Activated CD8-positive, alpha-beta T cell treated with anti-CD3 and anti-CD28 coated beads for 36 hours (primary cell): ENCODE results near the gene RASL12. TPM values are rescaled to one million over a fixed set of nuclear protein-coding genes. Genes with fewer than 3 reads are reported as not detected.

Experiments
- ATAC-seq: fragments of 200-7000 bp; cut with Tn5 transposase; one replicate; pipeline ENCODE4 v1.10.0; 2021; ENCODE audit warnings: mild to moderate bottlenecking, moderate library complexity
- CTCF ChIA-PET: fragments of 350-600 bp; sonication (Branson Sonifier 250); formaldehyde crosslinking; loops from one replicate; lab custom pipeline; 2021; ENCODE audit warnings: antibody characterized with exemption; lab: Charles Lee
- POLR2A ChIA-PET: fragments of 350-600 bp; sonication (Branson Sonifier 250); formaldehyde crosslinking; loops from one replicate; lab custom pipeline; 2021; ENCODE audit warnings: antibody characterized with exemption; lab: Charles Lee
- DNase-seq: peaks from one replicate; pipeline ENCODE4 v3.0.0-alpha.2; 2020
- H3K27ac Mint-ChIP-seq: one replicate; pipeline ENCODE4 v1.8.0; 2021; ENCODE audit warnings: mild to moderate bottlenecking, mixed read lengths
- H3K27me3 Mint-ChIP-seq: one replicate; pipeline ENCODE4 v1.8.0; 2021; ENCODE audit warnings: mixed read lengths
- H3K36me3 Mint-ChIP-seq: one replicate; pipeline ENCODE4 v1.8.0; 2021; ENCODE audit warnings: low read depth, mixed read lengths
- H3K4me1 Mint-ChIP-seq: one replicate; pipeline ENCODE4 v1.8.0; 2021; ENCODE audit warnings: low read depth, mixed read lengths
- H3K4me3 Mint-ChIP-seq: one replicate; pipeline ENCODE4 v1.8.0; 2021; ENCODE audit warnings: mild to moderate bottlenecking, moderate library complexity, mixed read lengths
- H3K9me3 Mint-ChIP-seq: one replicate; pipeline ENCODE4 v1.8.0; 2021; ENCODE audit warnings: mixed read lengths
- intact Hi-C: fragments of 100-400 bp; cut with micrococcal nuclease; formaldehyde crosslinking; loops from one replicate; pipeline ENCODE4 v1.10.0; 2022
- total RNA-seq, 2 experiments: library from RNA; stranded (reverse); gene quantifications; one replicate each; pipeline ENCODE4 v1.2.3, GENCODE V29; 2021
- TF ChIP-seq, protein P1 (sequence below): fragments of 200-600 bp; IDR thresholded peaks from one replicate; pipeline ENCODE4 v1.8.0; 2022; ENCODE audit warnings: antibody characterized with exemption, mild to moderate bottlenecking

Gene RASL12
- total RNA-seq, 2 experiments from 2014 or later, result not detected

- TF ChIP-seq, protein P1, sequence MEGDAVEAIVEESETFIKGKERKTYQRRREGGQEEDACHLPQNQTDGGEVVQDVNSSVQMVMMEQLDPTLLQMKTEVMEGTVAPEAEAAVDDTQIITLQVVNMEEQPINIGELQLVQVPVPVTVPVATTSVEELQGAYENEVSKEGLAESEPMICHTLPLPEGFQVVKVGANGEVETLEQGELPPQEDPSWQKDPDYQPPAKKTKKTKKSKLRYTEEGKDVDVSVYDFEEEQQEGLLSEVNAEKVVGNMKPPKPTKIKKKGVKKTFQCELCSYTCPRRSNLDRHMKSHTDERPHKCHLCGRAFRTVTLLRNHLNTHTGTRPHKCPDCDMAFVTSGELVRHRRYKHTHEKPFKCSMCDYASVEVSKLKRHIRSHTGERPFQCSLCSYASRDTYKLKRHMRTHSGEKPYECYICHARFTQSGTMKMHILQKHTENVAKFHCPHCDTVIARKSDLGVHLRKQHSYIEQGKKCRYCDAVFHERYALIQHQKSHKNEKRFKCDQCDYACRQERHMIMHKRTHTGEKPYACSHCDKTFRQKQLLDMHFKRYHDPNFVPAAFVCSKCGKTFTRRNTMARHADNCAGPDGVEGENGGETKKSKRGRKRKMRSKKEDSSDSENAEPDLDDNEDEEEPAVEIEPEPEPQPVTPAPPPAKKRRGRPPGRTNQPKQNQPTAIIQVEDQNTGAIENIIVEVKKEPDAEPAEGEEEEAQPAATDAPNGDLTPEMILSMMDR, result no peak
- Mint-ChIP-seq H3K4me3 (no peak overlapping the region), H3K27me3 (peaks cover 1% of the 10 kb centered on the region), H3K9me3 (no peaks in the 10 kb centered on the region), H3K27ac (no peak overlapping the region), H3K4me1 (peaks cover 3% of the 10 kb centered on the region), H3K36me3 (no peaks in the 10 kb centered on the region)
- ChIA-PET CTCF (interaction anchor here (1.2 to 2.9 kb wide), 2 partner anchors 38 to 278 kb away, joined by 5 to 8 read pairs; no protein-coding TSS in a partner anchor), POLR2A (no interaction called here)
- ATAC-seq, result no peak
- no peak for DNase-seq
- intact Hi-C loops, result no loop called here
These were observed 27.3 kb downstream of the RASL12 start for GRCh38 chr15:65040461-65040860.

DNA sequence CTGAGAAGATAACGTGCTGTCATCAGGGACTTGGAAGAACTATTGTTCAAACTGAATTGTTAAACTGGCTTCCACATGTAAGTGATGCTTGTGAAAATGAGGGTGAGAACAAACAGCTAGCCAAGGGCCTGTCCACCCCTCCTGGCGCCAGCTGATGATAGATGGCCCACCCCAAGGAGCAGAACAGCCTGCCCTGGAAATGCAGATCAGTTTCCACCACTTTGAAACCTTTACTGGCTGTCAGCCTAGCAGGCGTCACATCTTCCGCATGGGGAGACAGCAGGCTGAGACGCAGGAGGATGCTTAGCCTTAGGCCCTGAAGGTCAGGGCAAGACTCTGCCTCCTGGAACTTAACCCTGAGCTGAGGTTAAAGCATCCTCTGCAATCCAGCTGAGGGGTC is 29.0 kb downstream of the RASL12 start:
- Mint-ChIP-seq H3K4me1 (peaks cover under 1% of the 10 kb centered on the region), H3K27ac (no peak overlapping the region), H3K27me3 (no peaks in the 10 kb centered on the region), H3K36me3 (no peaks in the 10 kb centered on the region), H3K9me3 (no peaks in the 10 kb centered on the region), H3K4me3 (no peak overlapping the region)
- ChIA-PET CTCF (interaction anchor here (1.2 to 2.9 kb wide), 2 partner anchors 39 to 63 kb away, joined by 4 to 8 read pairs; no protein-coding TSS in a partner anchor), POLR2A (interaction anchor here (1.1 kb wide), 1 partner anchor 34 kb away, joined by 3 read pairs; no protein-coding TSS in a partner anchor)
- TF ChIP-seq, protein P1, result no peak
- intact Hi-C loops, result no loop called here
- DNase-seq (no peak), ATAC-seq (no peak)

GRCh38 chr15:65038428-65038827 is 29.4 kb downstream of the RASL12 start:
- no peak overlapping the region for H3K4me3 Mint-ChIP-seq
- CTCF ChIA-PET, result interaction anchor here (1.2 kb wide), 1 partner anchor 63 kb away, joined by 4 read pairs; no protein-coding TSS in a partner anchor

GRCh38 chr15:65037309-65037708 is 30.5 kb downstream of the RASL12 start:
- intact Hi-C loops, result no loop called here

More at GRCh38 chr15:65038428-65038827, 29.4 kb downstream of the RASL12 start:
- POLR2A ChIA-PET, result interaction anchor here (1.1 kb wide), 1 partner anchor 34 kb away, joined by 3 read pairs; no protein-coding TSS in a partner anchor
- no peak for DNase-seq
- peaks cover 3% of the 10 kb centered on the region for H3K4me1 Mint-ChIP-seq
- no peaks in the 10 kb centered on the region for H3K9me3 Mint-ChIP-seq
- no peaks in the 10 kb centered on the region for H3K36me3 Mint-ChIP-seq
- no peak for ATAC-seq
- intact Hi-C loops, result no loop called here
- TF ChIP-seq, protein P1, result no peak
- H3K27me3 Mint-ChIP-seq, result no peaks in the 10 kb centered on the region
- no peak overlapping the region for H3K27ac Mint-ChIP-seq

GRCh38 chr15:65034719-65035118 is 33.1 kb downstream of the RASL12 start:
- TF ChIP-seq, protein P1, result no peak
- ATAC-seq (no peak), DNase-seq (no peak)
- Mint-ChIP-seq H3K36me3 (no peaks in the 10 kb centered on the region), H3K9me3 (no peaks in the 10 kb centered on the region), H3K27ac (no peak overlapping the region), H3K27me3 (peaks cover 3% of the 10 kb centered on the region), H3K4me3 (no peak overlapping the region), H3K4me1 (peaks cover 7% of the 10 kb centered on the region)
- intact Hi-C loops, result loop anchor here (5.0 kb wide), 2 partner anchors 43 to 263 kb away; partner anchors contain the start of genes KBTBD13 and RNU5A-1
- CTCF ChIA-PET, result interaction anchor here (0.8 to 2.2 kb wide), 9 partner anchors 8 to 262 kb away, joined by 3 to 32 read pairs (median 7); no protein-coding TSS in a partner anchor
- POLR2A ChIA-PET, result no interaction called here

More at GRCh38 chr15:65037309-65037708, 30.5 kb downstream of the RASL12 start:
- Mint-ChIP-seq H3K9me3 (no peaks in the 10 kb centered on the region), H3K4me1 (peaks cover 7% of the 10 kb centered on the region), H3K27me3 (no peaks in the 10 kb centered on the region), H3K36me3 (no peaks in the 10 kb centered on the region), H3K27ac (no peak overlapping the region), H3K4me3 (no peak overlapping the region)
- no peak for DNase-seq
- ChIA-PET POLR2A (no interaction called here), CTCF (no interaction called here)
- ATAC-seq, result no peak
- TF ChIP-seq, protein P1, result no peak
